CD4-positive, alpha-beta T cell (primary cell): ENCODE results near the gene HDAC4. TPM values are rescaled to one million over a fixed set of nuclear protein-coding genes. Genes with fewer than 3 reads are reported as not detected.
"Not testable (repeated sequence)": the region's sequence is repeated elsewhere in the genome, so short reads cannot be mapped to it uniquely, and the experiment has no call there.

Experiments used
- ATAC-seq: fragments of 200-7000 bp; cut with Tn5 transposase; one replicate; pipeline ENCODE4 v1.10.0; 2022; ENCODE audit warnings: mild to moderate bottlenecking; ENCODE audit not compliant: poor library complexity
- CTCF ChIA-PET: fragments of 350-600 bp; sonication (Branson Sonifier 250); formaldehyde crosslinking; loops from one replicate; lab custom pipeline; 2021; ENCODE audit warnings: antibody characterized with exemption, inconsistent platforms; lab: Charles Lee
- POLR2A ChIA-PET: fragments of 350-600 bp; sonication (Branson Sonifier 250); formaldehyde crosslinking; loops from one replicate; lab custom pipeline; 2021; ENCODE audit warnings: antibody characterized with exemption, inconsistent platforms; lab: Charles Lee
- DNase-seq, 14 experiments: peaks; one replicate each; pipeline ENCODE4 v3.0.0-alpha.2; 2013 to 2020; ENCODE audit warnings: mixed read lengths in 2 of 14
- H3K27ac ChIP-seq, 2 donors: one replicate each; pipeline versions ENCODE4 v1.5.1 to v1.7.0; 2013; ENCODE audit warnings: low read length in 2 of 2, low read depth in 1 of 2, mild to moderate bottlenecking in 1 of 2
- H3K27me3 ChIP-seq, 2 experiments: 1 replicate in 1 of 2; 2 replicates in 1 of 2; pipeline versions ENCODE4 v1.6.1 to v1.7.0; 2013; ENCODE audit warnings: low read length in 2 of 2, control low read depth in 1 of 2, mild to moderate bottlenecking in 1 of 2, moderate library complexity in 1 of 2; ENCODE audit not compliant: insufficient read depth in 2 of 2, control insufficient read depth in 1 of 2
- H3K36me3 ChIP-seq: one replicate; pipeline ENCODE4 v1.6.1; 2013; ENCODE audit warnings: low read length, control low read depth; ENCODE audit not compliant: insufficient read depth
- H3K4me1 ChIP-seq: one replicate; pipeline ENCODE4 v1.6.1; 2013; ENCODE audit warnings: low read length, control low read depth; ENCODE audit not compliant: insufficient read depth
- H3K4me3 ChIP-seq: one replicate; pipeline ENCODE4 v1.5.1; 2013; ENCODE audit warnings: mild to moderate bottlenecking, low read length, moderate library complexity
- H3K9me3 ChIP-seq, 2 experiments: 1 replicate in 1 of 2; 2 replicates in 1 of 2; pipeline versions ENCODE4 v1.6.1 to v1.7.0; 2013; ENCODE audit warnings: low read length in 2 of 2, mild to moderate bottlenecking in 2 of 2, control low read depth in 1 of 2, moderate library complexity in 1 of 2; ENCODE audit not compliant: control insufficient read depth in 1 of 2, insufficient read depth in 1 of 2
- H3K27ac Mint-ChIP-seq: one replicate; pipeline ENCODE4 v1.8.0; 2020; ENCODE audit warnings: mixed read lengths
- H3K27me3 Mint-ChIP-seq: one replicate; pipeline ENCODE4 v1.8.0; 2021; ENCODE audit warnings: mixed read lengths
- H3K36me3 Mint-ChIP-seq: one replicate; pipeline ENCODE4 v1.8.0; 2021; ENCODE audit warnings: low read depth, mixed read lengths
- H3K4me1 Mint-ChIP-seq: one replicate; pipeline ENCODE4 v1.8.0; 2021; ENCODE audit warnings: low read depth, mixed read lengths
- H3K4me3 Mint-ChIP-seq: one replicate; pipeline ENCODE4 v1.8.0; 2020; ENCODE audit warnings: mild to moderate bottlenecking, mixed read lengths
- H3K9me3 Mint-ChIP-seq: one replicate; pipeline ENCODE4 v1.8.0; 2020; ENCODE audit warnings: mixed read lengths
- CTCF ChIP-seq: fragments of 200-600 bp; IDR thresholded peaks from one replicate; pipeline ENCODE4 v1.8.0; 2022; ENCODE audit warnings: antibody characterized with exemption, mild to moderate bottlenecking
- intact Hi-C, 2 experiments: fragments of 100-400 bp; cut with DNase I in 1 of 2; cut with micrococcal nuclease in 1 of 2; formaldehyde crosslinking; loops; one replicate each; pipeline versions ENCODE4 v1.15.1 to v1.9.0; 2023 to 2025; cut with DNase I, micrococcal nuclease
- polyA plus RNA-seq, 2 donors: library from polyadenylated mRNA; unstranded; fragments of 120-200 nt; gene quantifications; one replicate each; pipeline ENCODE4 v1.2.1, GENCODE V29; 2013
- total RNA-seq, 174 experiments: library from RNA in 2 of 174; stranded (reverse) in 2 of 174; gene quantifications; one replicate each; pipeline ENCODE4 v1.2.3 and lab custom pipeline; 2021 to 2026

HDAC4 gene
- 10 to 100 TPM; 45.3 to 49.2 TPM for total RNA-seq
- 11.9 TPM for polyA plus RNA-seq (2013, experiment 1 of 2)
- 14.7 TPM for polyA plus RNA-seq (2013, experiment 2 of 2)
- 23.2 to 197 (median 58.0) reads per million in 172 experiments for total RNA-seq (lab: John Stamatoyannopoulos, UW)

GRCh38 chr2:239400596-239401066, at the start of gene HDAC4:
TSS of gene HDAC4 (minus strand) at chr2:239401020. CDS start at chr2:239352699, 48,321 bp downstream.
- TF ChIP-seq CTCF = no peak
- Histone ChIP-seq H3K4me3 (peak within 1 kb of the TSS; percentile 67), H3K9me3 (no peaks in the 10 kb centered on the region), H3K27me3 (no peaks in the 10 kb centered on the region), H3K36me3 (no peaks in the 10 kb centered on the region), H3K4me1 (peaks cover 37% of the 10 kb centered on the region), H3K27ac (peak within 1 kb of the TSS; percentile 97 to 99)
- CTCF ChIA-PET = interaction anchor here (1.0 kb wide), 1 partner anchor 133 kb away, joined by 7 read pairs; no protein-coding TSS in a partner anchor
- ATAC-seq (no peak), DNase-seq (no peak)
- intact Hi-C loops = loop anchor here (1.0 to 10.0 kb wide), 6 partner anchors 19 to 1164 kb away; partner anchors contain the start of genes COPS9 (in 1 of the 2), DUSP28 (in 1 of the 2) and RNPEPL1 (in 1 of the 2)
- H3K27me3 Mint-ChIP-seq = no peaks in the 10 kb centered on the region
- peak within 1 kb of the TSS; percentile 99 for H3K27ac Mint-ChIP-seq
- H3K36me3 Mint-ChIP-seq = peaks cover 15% of the 10 kb centered on the region
- POLR2A ChIA-PET = interaction anchor here (0.6 to 2.6 kb wide), 36 partner anchors 9 to 1165 kb away, joined by 3 to 64 read pairs (median 4); partner anchors contain the start of gene NDUFA10
- peak within 1 kb of the TSS; percentile 98 for H3K4me3 Mint-ChIP-seq
- no peaks in the 10 kb centered on the region for H3K9me3 Mint-ChIP-seq
- peaks cover 51% of the 10 kb centered on the region for H3K4me1 Mint-ChIP-seq

GRCh38 chr2:239449468-239449867, 48.6 kb upstream of the HDAC4 start:
- ATAC-seq, H3K4me1 ChIP-seq, intact Hi-C loops, H3K9me3 ChIP-seq, POLR2A ChIA-PET, H3K27me3 ChIP-seq, H3K4me1 Mint-ChIP-seq, CTCF ChIA-PET, H3K4me3 ChIP-seq, H3K4me3 Mint-ChIP-seq, H3K36me3 ChIP-seq, H3K27ac ChIP-seq, H3K27me3 Mint-ChIP-seq, H3K27ac Mint-ChIP-seq, DNase-seq: not testable (repeated sequence)
- Mint-ChIP-seq H3K9me3 (peaks cover 13% of the 10 kb centered on the region), H3K36me3 (peaks cover 12% of the 10 kb centered on the region)

GRCh38 chr2:239445771-239446524, 45.1 kb upstream of the HDAC4 start:
- intact Hi-C loops = no loop called here
- TF ChIP-seq CTCF = no peak
- peaks cover 4 to 12% of the 10 kb centered on the region in 2 experiments for H3K27me3 ChIP-seq
- Mint-ChIP-seq H3K4me3 (no peak overlapping the region), H3K27ac (no peak overlapping the region), H3K9me3 (no peaks in the 10 kb centered on the region), H3K36me3 (no peaks in the 10 kb centered on the region), H3K4me1 (peaks cover 12% of the 10 kb centered on the region), H3K27me3 (peaks cover 34% of the 10 kb centered on the region)
- no peaks in the 10 kb centered on the region for H3K36me3 ChIP-seq
- ChIA-PET CTCF (no interaction called here), POLR2A (no interaction called here)
- H3K4me3 ChIP-seq = no peak overlapping the region
- no peaks in the 10 kb centered on the region for H3K9me3 ChIP-seq
- peaks cover 12% of the 10 kb centered on the region for H3K4me1 ChIP-seq
- no peak for DNase-seq
- no peak overlapping the region for H3K27ac ChIP-seq
- ATAC-seq = no peak
